GM15510 (cell line): ENCODE data around the gene EYA4.

Source experiments
- POLR2A ChIP-seq: IDR thresholded peaks from 3 replicates; pipeline ENCODE4 v1.6.1; 2011; ENCODE audit warnings: borderline replicate concordance; ENCODE audit not compliant: insufficient read length; ENCODE audit errors: extremely low read depth

EYA4 gene

DNA sequence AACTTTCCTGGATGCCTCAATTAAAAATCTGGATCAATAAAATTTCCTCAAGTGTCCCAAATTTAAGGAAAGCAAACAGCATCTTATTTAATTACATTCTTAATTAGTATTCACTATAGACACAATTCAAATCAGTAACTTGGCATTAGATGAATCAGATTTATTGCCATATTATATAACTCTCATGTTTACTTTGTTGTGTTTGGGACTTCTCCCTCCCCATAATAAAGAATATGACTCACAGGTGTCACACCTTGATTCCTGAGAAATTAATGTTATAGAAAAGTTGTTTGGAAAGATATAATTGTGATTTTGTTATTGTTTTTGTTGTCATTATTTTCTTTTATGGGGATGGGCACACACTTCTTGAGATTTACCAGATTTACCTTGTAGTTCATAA, 18.4 kb downstream of the EYA4 start:
- TF ChIP-seq POLR2A, result no peak

DNA sequence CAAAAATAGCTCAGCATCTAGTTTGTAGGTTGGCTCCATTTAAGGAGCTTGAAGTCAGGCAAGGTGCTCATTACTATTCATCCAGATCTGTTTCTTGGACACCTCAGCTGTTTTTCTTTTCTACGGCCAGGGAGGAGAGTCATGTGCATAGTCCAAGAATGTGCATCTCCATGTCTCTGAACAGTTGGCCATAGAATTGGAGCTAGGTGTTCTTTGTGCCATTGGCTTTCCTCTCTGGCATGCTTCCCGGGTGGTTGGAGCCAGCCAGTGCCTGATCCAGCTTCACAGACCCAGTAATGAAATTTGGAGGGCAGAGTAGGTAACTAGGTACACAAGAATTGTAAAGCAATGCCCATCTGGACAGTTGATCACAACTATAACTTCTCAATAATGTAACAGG, 21.6 kb downstream of the EYA4 start:
- TF ChIP-seq POLR2A, result no peak

GRCh38 chr6:133265066-133265465, 23.9 kb downstream of the EYA4 start:
- no peak for TF ChIP-seq POLR2A

GRCh38 chr6:133266186-133266585, 25.0 kb downstream of the EYA4 start:
- TF ChIP-seq POLR2A, result no peak

DNA sequence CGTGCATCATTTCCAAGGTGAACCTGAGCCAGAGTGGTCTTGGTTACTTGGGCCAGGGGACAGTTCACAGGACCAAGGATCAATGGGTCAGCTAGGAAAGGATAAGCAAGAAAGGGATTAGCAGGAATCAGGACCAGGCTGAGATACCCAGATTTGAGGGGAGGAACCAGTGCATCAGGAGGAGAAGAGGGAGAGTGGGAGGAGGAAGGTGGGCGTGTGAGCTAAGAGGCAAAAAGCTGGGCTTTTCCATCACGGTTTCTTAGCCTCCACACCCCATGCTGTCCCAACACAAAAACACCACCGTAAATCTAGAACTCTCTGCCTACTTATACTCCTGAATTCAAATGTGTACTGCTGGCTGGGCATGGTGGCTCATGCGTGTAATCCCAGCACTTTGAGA, 27.5 kb downstream of the EYA4 start:
- no peak for TF ChIP-seq POLR2A

GRCh38 chr6:133274813-133275212, 33.7 kb downstream of the EYA4 start:
- TF ChIP-seq POLR2A, result no peak

GRCh38 chr6:133275213-133275612, 34.1 kb downstream of the EYA4 start:
- TF ChIP-seq POLR2A, result no peak

DNA sequence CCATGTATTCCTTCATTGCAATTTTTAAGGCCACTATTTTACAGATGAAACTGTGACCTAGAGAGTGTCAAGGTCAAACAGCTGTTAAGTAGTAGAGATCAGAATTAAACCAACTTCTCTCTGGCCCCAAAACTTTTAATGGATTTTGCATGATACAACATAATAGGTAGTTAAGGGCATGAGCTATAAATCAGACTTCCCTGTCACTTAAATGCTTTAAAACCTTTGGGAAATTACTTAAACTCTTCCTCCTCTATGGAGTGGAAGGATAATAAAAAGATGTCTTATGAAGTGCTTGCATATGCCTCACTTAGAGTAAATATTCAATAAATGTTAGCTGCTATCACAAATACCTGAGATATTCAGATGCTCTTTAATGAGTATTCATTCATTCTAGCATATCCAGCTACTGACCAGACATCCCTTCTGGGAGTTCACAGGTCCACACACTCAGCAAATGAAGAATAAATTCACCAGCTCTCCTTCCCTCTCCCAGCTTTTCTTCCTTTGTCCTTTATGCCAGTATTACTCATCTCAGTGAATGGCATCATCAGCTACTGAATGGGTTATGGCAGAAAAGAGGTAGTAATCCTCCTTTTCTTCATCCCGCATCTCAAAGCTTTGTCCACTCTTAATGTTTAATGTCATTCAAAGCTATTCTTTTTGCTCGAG, 36.2 kb downstream of the EYA4 start:
- TF ChIP-seq POLR2A, result no peak

- no peak for TF ChIP-seq POLR2A
These were observed 36.9 kb downstream of the EYA4 start for GRCh38 chr6:133277900-133278545.

- no peak for TF ChIP-seq POLR2A
These were observed 45.6 kb downstream of the EYA4 start for GRCh38 chr6:133286765-133287164.

- no peak for TF ChIP-seq POLR2A
These were observed 47.5 kb downstream of the EYA4 start for GRCh38 chr6:133288662-133289061.

DNA sequence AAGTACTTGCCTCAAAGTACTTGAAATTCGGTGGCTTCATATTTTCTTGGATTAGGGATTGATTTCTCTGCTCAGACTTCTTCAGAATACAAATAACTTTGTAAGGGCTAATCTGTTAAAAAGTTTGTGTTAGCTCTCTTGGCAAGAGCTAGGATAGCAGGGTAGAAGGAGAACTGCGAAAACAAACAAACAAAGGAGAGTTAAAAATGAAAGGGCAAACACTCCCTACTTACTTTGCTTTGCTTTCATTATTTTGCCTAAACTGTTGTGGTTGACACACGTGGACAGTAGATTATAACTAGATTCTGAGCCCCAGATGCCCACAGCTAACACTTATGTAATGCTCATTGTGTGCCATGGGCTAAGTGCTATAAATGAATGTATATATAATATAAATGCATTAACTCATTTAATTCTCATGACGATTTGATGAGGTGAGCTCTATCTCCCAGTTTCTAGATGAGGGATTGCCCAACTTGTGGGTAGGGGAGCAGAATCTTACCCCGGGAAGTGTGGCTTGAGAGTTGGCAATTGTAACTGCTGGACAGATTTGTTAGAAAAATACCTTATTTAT, 48.7 kb downstream of the EYA4 start:
- no peak for TF ChIP-seq POLR2A

GRCh38 chr6:133290930-133291329, 49.8 kb downstream of the EYA4 start:
- TF ChIP-seq POLR2A, result no peak

- TF ChIP-seq POLR2A, result no peak
These were observed 50.5 kb downstream of the EYA4 start for GRCh38 chr6:133291671-133292070.

- TF ChIP-seq POLR2A, result no peak
These were observed 56.5 kb downstream of the EYA4 start for GRCh38 chr6:133297657-133298056.

GRCh38 chr6:133298335-133298734, 57.2 kb downstream of the EYA4 start:
- no peak for TF ChIP-seq POLR2A
